Endothelial cell of umbilical vein (primary cell): Measurements from ENCODE around the gene LMO7. TPM values are rescaled to one million over a fixed set of nuclear protein-coding genes. Genes with fewer than 3 reads are reported as not detected.

ENCODE experiments used
- BruUV-seq: library from RNA; stranded (reverse); fragments of 400-500 nt; replicated peaks from 2 replicates; lab custom pipeline; 2021; lab: Mats Ljungman, UMichigan
- CTCF ChIA-PET: fragments of 300-600, 350-600 bp; sonication (Branson Sonifier 250); formaldehyde crosslinking; loops from one replicate; lab custom pipeline; 2021; ENCODE audit warnings: antibody characterized with exemption, inconsistent platforms; lab: Charles Lee
- POLR2A ChIA-PET: fragments of 300-600, 350-600 bp; sonication (Branson Sonifier 250); formaldehyde crosslinking; loops from one replicate; lab custom pipeline; 2021; ENCODE audit warnings: antibody characterized with exemption, inconsistent platforms; lab: Charles Lee
- DNase-seq: peaks from one replicate; pipeline ENCODE4 v3.0.0-alpha.2; 2011; ENCODE audit warnings: low read depth, low spot score
- FAIRE-seq: peaks from 2 replicates; lab custom pipeline; 2011; peaks lifted over from hg19 to GRCh38; lab: Jason Lieb, UNC
- H2AFZ ChIP-seq: 2 replicates; pipeline ENCODE4 v1.6.0; 2012; ENCODE audit warnings: low read depth, low read length, control low read depth, inconsistent platforms
- H3K27ac ChIP-seq: 2 replicates; pipeline ENCODE4 v1.5.1; 2011; ENCODE audit warnings: low read depth, mild to moderate bottlenecking, control low read depth, low read length, moderate library complexity; ENCODE audit not compliant: insufficient read depth
- H3K27me3 ChIP-seq, 2 experiments: 2 replicates each; pipeline versions ENCODE4 v1.6.0 to v1.6.1; 2011; ENCODE audit warnings: low read length in 2 of 2, mixed read lengths in 1 of 2; ENCODE audit not compliant: control insufficient read depth in 2 of 2, insufficient read depth in 2 of 2
- H3K36me3 ChIP-seq, 2 experiments: 2 replicates in 1 of 2; 3 replicates in 1 of 2; pipeline ENCODE4 v1.5.1; 2011; ENCODE audit warnings: low read length in 2 of 2, mild to moderate bottlenecking in 1 of 2, moderate library complexity in 1 of 2; ENCODE audit not compliant: control insufficient read depth in 2 of 2, insufficient read depth in 2 of 2; ENCODE audit errors: extremely low read depth in 1 of 2
- H3K4me1 ChIP-seq: 3 replicates; pipeline ENCODE4 v1.5.1; 2011; ENCODE audit warnings: mild to moderate bottlenecking, low read length; ENCODE audit not compliant: control insufficient read depth, insufficient read depth; ENCODE audit errors: extremely low read depth
- H3K4me2 ChIP-seq: 2 replicates; pipeline ENCODE4 v1.6.1; 2011; ENCODE audit warnings: low read length, control low read depth, mixed read lengths; ENCODE audit not compliant: insufficient read depth
- H3K4me3 ChIP-seq, 3 experiments: fragments of 200-600 bp in 1 of 3; sonication (generic), shearing (Covaris generic) in 1 of 3; replicated peaks in 1 of 3; 2 replicates each; pipeline ENCODE4 v1.5.1; 2011 to 2016; ENCODE audit warnings: control low read depth in 3 of 3, low read length in 3 of 3, mild to moderate bottlenecking in 2 of 3, inconsistent platforms in 1 of 3, low read depth in 1 of 3, moderate library complexity in 1 of 3; ENCODE audit not compliant: insufficient read depth in 1 of 3
- H3K79me2 ChIP-seq: 2 replicates; pipeline ENCODE4 v1.6.0; 2012; ENCODE audit warnings: low read length, inconsistent platforms; ENCODE audit not compliant: control insufficient read depth, insufficient read depth
- H3K9ac ChIP-seq: replicated peaks from 2 replicates; pipeline ENCODE3; 2011; ENCODE audit warnings: low read length, control low read depth; ENCODE audit not compliant: insufficient read depth; ENCODE audit errors: extremely low read depth
- H3K9me1 ChIP-seq: replicated peaks from 3 replicates; pipeline ENCODE4 v1.6.0; 2011; ENCODE audit warnings: mild to moderate bottlenecking, low read length; ENCODE audit not compliant: control insufficient read depth, insufficient read depth; ENCODE audit errors: extremely low read depth
- H3K9me3 ChIP-seq: replicated peaks from 2 replicates; pipeline ENCODE4 v1.5.1; 2012; ENCODE audit warnings: low read length, inconsistent platforms; ENCODE audit not compliant: control insufficient read depth, insufficient read depth
- H4K20me1 ChIP-seq: replicated peaks from 2 replicates; pipeline ENCODE3; 2011; ENCODE audit warnings: mild to moderate bottlenecking, low read length; ENCODE audit not compliant: control insufficient read depth, insufficient read depth; ENCODE audit errors: extremely low read depth
- EZH2 ChIP-seq: IDR thresholded peaks from 2 replicates; pipeline ENCODE4 v1.6.1; 2012; ENCODE audit warnings: borderline replicate concordance, low read depth, mild to moderate bottlenecking, moderate library complexity, low read length, inconsistent platforms; ENCODE audit not compliant: severe bottlenecking
- FOS ChIP-seq: IDR thresholded peaks from 2 replicates; pipeline ENCODE4 v1.6.1; 2011; ENCODE audit warnings: mild to moderate bottlenecking, low read length, moderate library complexity, borderline replicate concordance; ENCODE audit not compliant: insufficient read depth
- GATA2 ChIP-seq: IDR thresholded peaks from 2 replicates; pipeline ENCODE4 v1.7.0; 2011; ENCODE audit warnings: low read depth, mild to moderate bottlenecking, moderate library complexity, mixed read lengths, low read length; ENCODE audit not compliant: insufficient read length, insufficient read depth
- JUN ChIP-seq: IDR thresholded peaks from 2 replicates; pipeline ENCODE4 v1.6.1; 2011; ENCODE audit warnings: borderline replicate concordance, low read depth; ENCODE audit not compliant: insufficient read length, insufficient read depth
- MYC ChIP-seq: IDR thresholded peaks from one replicate; pipeline ENCODE4 v1.6.1; 2011; ENCODE audit warnings: mild to moderate bottlenecking, low read depth, low read length
- POLR2A ChIP-seq: IDR thresholded peaks from 2 replicates; pipeline ENCODE4 v1.6.1; 2012; ENCODE audit warnings: low read depth, mild to moderate bottlenecking, control low read depth, low read length
- POLR2AphosphoS5 ChIP-seq: IDR thresholded peaks from 2 replicates; pipeline ENCODE4 v1.6.1; 2012; ENCODE audit warnings: low read depth, mild to moderate bottlenecking, control low read depth, low read length, moderate library complexity; ENCODE audit not compliant: insufficient read depth
- dilution Hi-C: fragments of 300-500 bp; cut with MboI; formaldehyde crosslinking; loops from one replicate; pipeline ENCODE4 v1.15.0; 2019; ENCODE audit warnings: low sequenced_read_pairs; ENCODE audit not compliant: extremely low pct_ligation_motif_present
- intact Hi-C: fragments of 100-400 bp; cut with micrococcal nuclease; formaldehyde crosslinking; loops from one replicate; pipeline ENCODE4 v1.10.0; 2022
- polyA plus RNA-seq, 4 experiments: library from polyadenylated mRNA; depleted of rRNA in 3 of 4; stranded (reverse) in 3 of 4; unstranded in 1 of 4; fragments of >200 nt; gene quantifications; 2 replicates each; pipeline versions ENCODE4 v1.2.1 to v1.2.3, GENCODE V29; 2011 to 2012; ENCODE audit warnings: missing spikeins in 1 of 4
- total RNA-seq: library from RNA; stranded (reverse); gene quantifications from 2 replicates; pipeline ENCODE4 v1.2.3, GENCODE V29; 2021
- TF ChIP-seq, protein P1 (sequence below): IDR thresholded peaks from 2 replicates; pipeline ENCODE4 v1.6.1; 2011; ENCODE audit not compliant: insufficient read depth, insufficient read length
- TF ChIP-seq, protein P2 (sequence below), 2 donors: IDR thresholded peaks; 1 replicate in 1 of 2; 2 replicates in 1 of 2; pipeline ENCODE4 v1.5.1; 2011; ENCODE audit warnings: low read length in 2 of 2, mild to moderate bottlenecking in 2 of 2, moderate library complexity in 2 of 2, control low read depth in 1 of 2, inconsistent platforms in 1 of 2, low read depth in 1 of 2; ENCODE audit not compliant: insufficient read depth in 1 of 2; ENCODE audit errors: extremely low read depth in 1 of 2

Gene LMO7
- total and polyA plus RNA-seq, 2 donors (not counting 3 experiments of a cell fraction or from before 2014, with no cell fraction given): 10.5 to 21.1 TPM

DNA sequence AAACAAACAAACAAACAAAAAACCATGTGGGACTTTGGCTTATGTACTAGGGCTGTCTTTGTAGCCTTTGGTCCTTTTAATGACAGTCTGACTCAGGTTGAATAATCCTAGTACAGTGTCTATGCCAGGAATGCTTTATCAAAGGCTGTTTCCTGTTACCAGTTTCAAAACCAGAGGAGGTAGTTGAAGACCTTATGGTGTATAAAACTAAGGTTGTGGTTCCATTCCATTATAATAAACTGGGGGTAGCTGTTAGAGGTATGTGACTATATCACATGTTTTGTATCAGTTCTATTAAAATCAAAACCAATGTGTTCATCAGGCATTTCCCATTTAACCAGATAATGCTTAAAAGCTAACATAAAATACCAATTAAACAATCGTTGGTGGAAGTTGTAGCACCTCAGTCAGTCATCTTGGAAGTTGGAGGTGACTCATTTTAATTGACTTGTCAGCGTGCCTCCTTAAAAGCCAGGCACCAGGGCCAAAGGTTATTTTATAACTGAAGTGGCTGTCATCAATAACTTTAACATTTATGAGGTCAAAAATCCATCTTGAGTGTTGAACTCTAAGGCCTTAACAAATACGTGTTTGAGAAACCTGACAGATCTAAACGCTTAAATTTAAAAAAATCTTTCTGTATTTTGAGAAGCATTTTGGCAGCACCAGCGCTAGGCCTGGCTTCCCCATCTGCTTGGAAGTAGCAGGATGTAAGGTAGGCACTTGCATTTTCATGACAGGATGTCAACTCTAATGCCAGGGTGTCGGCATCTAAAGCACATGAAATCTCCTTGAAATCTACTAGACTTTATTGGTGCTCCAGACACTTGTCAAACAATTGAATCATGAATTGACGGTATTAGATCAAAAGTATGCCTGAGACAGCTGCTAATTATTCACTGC is 162.5 kb downstream of the LMO7 start:
- H4K20me1 ChIP-seq: no peaks in the 10 kb centered on the region
- no peaks in the 10 kb centered on the region for H3K36me3 ChIP-seq
- H3K9ac ChIP-seq: no peak overlapping the region
- peak overlapping the region; percentile 42 for H3K27ac ChIP-seq
- TF ChIP-seq, protein P1, sequence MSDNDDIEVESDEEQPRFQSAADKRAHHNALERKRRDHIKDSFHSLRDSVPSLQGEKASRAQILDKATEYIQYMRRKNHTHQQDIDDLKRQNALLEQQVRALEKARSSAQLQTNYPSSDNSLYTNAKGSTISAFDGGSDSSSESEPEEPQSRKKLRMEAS: no peak
- peak; percentile 22 for TF ChIP-seq FOS
- no peak overlapping the region for H3K4me2 ChIP-seq
- H3K4me3 ChIP-seq: no peak overlapping the region
- H3K4me1 ChIP-seq: peaks cover 20% of the 10 kb centered on the region
- DNase-seq (peak; percentile 38), FAIRE-seq (no peak)
- CTCF ChIA-PET: interaction anchor here (0.9 to 1.7 kb wide), 3 partner anchors 12 to 103 kb away, joined by 3 to 5 read pairs (median 5); no protein-coding TSS in a partner anchor
- POLR2A ChIA-PET: no interaction called here
- H3K79me2 ChIP-seq: no peaks in the 10 kb centered on the region
- no TSS peak for BruUV-seq
- dilution Hi-C loops (no loop called here), intact Hi-C loops (no loop called here)
- H3K27me3 ChIP-seq: no peaks in the 10 kb centered on the region
- no peak overlapping the region for H2AFZ ChIP-seq
- no peaks in the 10 kb centered on the region for H3K9me1 ChIP-seq
- H3K9me3 ChIP-seq: no peaks in the 10 kb centered on the region

DNA sequence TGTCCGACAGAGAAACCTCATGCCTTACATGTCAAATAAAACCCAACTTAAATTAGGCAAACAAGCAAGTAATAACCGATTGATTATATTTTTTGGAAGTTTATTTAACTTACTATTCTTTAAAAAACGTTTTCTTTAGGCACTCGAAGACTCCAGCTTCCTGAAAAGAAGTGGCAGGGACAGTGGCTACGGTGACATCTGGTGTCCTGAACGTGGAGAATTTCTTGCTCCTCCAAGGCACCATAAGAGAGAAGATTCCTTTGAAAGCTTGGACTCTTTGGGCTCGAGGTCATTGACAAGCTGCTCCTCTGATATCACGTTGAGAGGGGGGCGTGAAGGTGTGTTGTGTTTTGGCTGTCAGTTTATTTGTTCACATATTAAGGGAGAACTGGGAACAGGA is 164.4 kb downstream of the LMO7 start:
- FAIRE-seq: no peak
- no peak overlapping the region for H3K27ac ChIP-seq
- dilution Hi-C loops: no loop called here

More for the DNA sequence above, 164.4 kb downstream of the LMO7 start:
- CTCF ChIA-PET: interaction anchor here (1.4 to 1.9 kb wide), 2 partner anchors 39 to 104 kb away, joined by 3 to 8 read pairs; no protein-coding TSS in a partner anchor
- peaks cover 20% of the 10 kb centered on the region for H3K4me1 ChIP-seq
- POLR2A ChIA-PET: no interaction called here
- no peaks in the 10 kb centered on the region for H3K79me2 ChIP-seq
- no peaks in the 10 kb centered on the region for H3K27me3 ChIP-seq
- no TSS peak for BruUV-seq
- DNase-seq: no peak
- TF ChIP-seq JUN (no peak), MYC (no peak), EZH2 (no peak), GATA2 (no peak), POLR2A (no peak), POLR2AphosphoS5 (no peak), FOS (no peak)
- TF ChIP-seq, protein P1: no peak
- TF ChIP-seq, protein P2, sequence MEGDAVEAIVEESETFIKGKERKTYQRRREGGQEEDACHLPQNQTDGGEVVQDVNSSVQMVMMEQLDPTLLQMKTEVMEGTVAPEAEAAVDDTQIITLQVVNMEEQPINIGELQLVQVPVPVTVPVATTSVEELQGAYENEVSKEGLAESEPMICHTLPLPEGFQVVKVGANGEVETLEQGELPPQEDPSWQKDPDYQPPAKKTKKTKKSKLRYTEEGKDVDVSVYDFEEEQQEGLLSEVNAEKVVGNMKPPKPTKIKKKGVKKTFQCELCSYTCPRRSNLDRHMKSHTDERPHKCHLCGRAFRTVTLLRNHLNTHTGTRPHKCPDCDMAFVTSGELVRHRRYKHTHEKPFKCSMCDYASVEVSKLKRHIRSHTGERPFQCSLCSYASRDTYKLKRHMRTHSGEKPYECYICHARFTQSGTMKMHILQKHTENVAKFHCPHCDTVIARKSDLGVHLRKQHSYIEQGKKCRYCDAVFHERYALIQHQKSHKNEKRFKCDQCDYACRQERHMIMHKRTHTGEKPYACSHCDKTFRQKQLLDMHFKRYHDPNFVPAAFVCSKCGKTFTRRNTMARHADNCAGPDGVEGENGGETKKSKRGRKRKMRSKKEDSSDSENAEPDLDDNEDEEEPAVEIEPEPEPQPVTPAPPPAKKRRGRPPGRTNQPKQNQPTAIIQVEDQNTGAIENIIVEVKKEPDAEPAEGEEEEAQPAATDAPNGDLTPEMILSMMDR (IDR thresholded peaks at IDR 0.05; ENCODE audit: extremely low read depth in 1 of 2, insufficient read depth in 1 of 2, low read depth in 1 of 2, low read length in 2 of 2): no peak
- H2AFZ ChIP-seq: no peak overlapping the region
- no peaks in the 10 kb centered on the region for H3K36me3 ChIP-seq
- H4K20me1 ChIP-seq: no peaks in the 10 kb centered on the region
- intact Hi-C loops: loop anchor here (2.0 kb wide), 1 partner anchor 106 kb away; no protein-coding TSS in a partner anchor
- no peaks in the 10 kb centered on the region for H3K9me1 ChIP-seq
- no peak overlapping the region for H3K4me2 ChIP-seq
- no peak overlapping the region for H3K9ac ChIP-seq
- H3K4me3 ChIP-seq: no peak overlapping the region
- H3K9me3 ChIP-seq: no peaks in the 10 kb centered on the region
